Endodermal cell (in vitro differentiated cells): Measurements from ENCODE around the gene TBK1. TPM values are rescaled to one million over a fixed set of nuclear protein-coding genes. Genes with fewer than 3 reads are reported as not detected.

ENCODE experiments used
- DNase-seq: peaks from one replicate; pipeline ENCODE4 v3.0.0-alpha.2; 2017
- H3K27ac ChIP-seq: 2 replicates; pipeline ENCODE4 v1.5.1; 2013; ENCODE audit warnings: mild to moderate bottlenecking, low read depth, low read length, moderate library complexity
- H3K27me3 ChIP-seq: 2 replicates; pipeline ENCODE4 v1.6.1; 2013; ENCODE audit warnings: mild to moderate bottlenecking, low read length, moderate library complexity; ENCODE audit not compliant: insufficient read depth, control insufficient read depth, poor library complexity, severe bottlenecking
- H3K36me3 ChIP-seq: 2 replicates; pipeline ENCODE4 v1.7.0; 2013; ENCODE audit warnings: mild to moderate bottlenecking, low read length, moderate library complexity; ENCODE audit not compliant: control insufficient read depth, insufficient read depth
- H3K4me1 ChIP-seq: one replicate; pipeline ENCODE4 v1.7.0; 2013; ENCODE audit warnings: low read length; ENCODE audit not compliant: control insufficient read depth, insufficient read depth
- H3K4me3 ChIP-seq: 2 replicates; pipeline ENCODE4 v1.5.1; 2013; ENCODE audit warnings: mild to moderate bottlenecking, low read length, moderate library complexity
- H3K9ac ChIP-seq: 2 replicates; pipeline ENCODE4 v1.6.1; 2013; ENCODE audit warnings: mild to moderate bottlenecking, low read length, moderate library complexity; ENCODE audit not compliant: poor library complexity, severe bottlenecking; ENCODE audit errors: extremely low read depth
- H3K9me3 ChIP-seq: 2 replicates; pipeline ENCODE4 v1.6.1; 2013; ENCODE audit warnings: mild to moderate bottlenecking, low read length, moderate library complexity; ENCODE audit not compliant: control insufficient read depth
- H3K27ac Mint-ChIP-seq: 2 replicates; pipeline ENCODE4 v1.8.0; 2020; ENCODE audit warnings: mixed read lengths
- H3K27me3 Mint-ChIP-seq: 2 replicates; pipeline ENCODE4 v1.8.0; 2021; ENCODE audit warnings: mild to moderate bottlenecking, mixed read lengths; ENCODE audit not compliant: insufficient read depth
- H3K36me3 Mint-ChIP-seq: 2 replicates; pipeline ENCODE4 v1.8.0; 2020; ENCODE audit warnings: low read depth, mixed read lengths
- H3K4me1 Mint-ChIP-seq: 2 replicates; pipeline ENCODE4 v1.8.0; 2020; ENCODE audit warnings: mixed read lengths
- H3K4me3 Mint-ChIP-seq: 2 replicates; pipeline ENCODE4 v1.8.0; 2020; ENCODE audit warnings: mild to moderate bottlenecking, moderate library complexity, mixed read lengths
- H3K9me3 Mint-ChIP-seq: 2 replicates; pipeline ENCODE4 v1.8.0; 2020; ENCODE audit warnings: mild to moderate bottlenecking, mixed read lengths
- WGBS, 2 experiments: methylation state at CpG; one replicate each; pipeline versions ENCODE4 v1.1.5 to v1.1.7; 2013; ENCODE audit warnings: missing lambda C conversion rate in 2 of 2, mixed read lengths in 1 of 2; ENCODE audit not compliant: insufficient coverage in 1 of 2, insufficient read length in 1 of 2; 5-methylcytosine and 5-hydroxymethylcytosine counted together
- total RNA-seq, 2 donors: library from RNA; stranded (reverse); fragmentation: NEBNext Ultra II Directional in 1 of 2; extraction: Animal tissue kit (Norgen Biotek cat#: 25700) in 1 of 2; gene quantifications; 2 replicates in 1 of 2; 3 replicates in 1 of 2; pipeline ENCODE4 v1.2.1, GENCODE V29; 2021
- TF ChIP-seq, protein P1 (sequence below): fragments of 200-600 bp; sonication (generic); conservative IDR thresholded peaks from 2 replicates; pipeline ENCODE4 v1.5.0; 2021; ENCODE audit warnings: antibody characterized with exemption, mild to moderate bottlenecking

Gene TBK1
- total RNA-seq, 2 donors from 2014 or later: 23.9 to 25.1 TPM

DNA sequence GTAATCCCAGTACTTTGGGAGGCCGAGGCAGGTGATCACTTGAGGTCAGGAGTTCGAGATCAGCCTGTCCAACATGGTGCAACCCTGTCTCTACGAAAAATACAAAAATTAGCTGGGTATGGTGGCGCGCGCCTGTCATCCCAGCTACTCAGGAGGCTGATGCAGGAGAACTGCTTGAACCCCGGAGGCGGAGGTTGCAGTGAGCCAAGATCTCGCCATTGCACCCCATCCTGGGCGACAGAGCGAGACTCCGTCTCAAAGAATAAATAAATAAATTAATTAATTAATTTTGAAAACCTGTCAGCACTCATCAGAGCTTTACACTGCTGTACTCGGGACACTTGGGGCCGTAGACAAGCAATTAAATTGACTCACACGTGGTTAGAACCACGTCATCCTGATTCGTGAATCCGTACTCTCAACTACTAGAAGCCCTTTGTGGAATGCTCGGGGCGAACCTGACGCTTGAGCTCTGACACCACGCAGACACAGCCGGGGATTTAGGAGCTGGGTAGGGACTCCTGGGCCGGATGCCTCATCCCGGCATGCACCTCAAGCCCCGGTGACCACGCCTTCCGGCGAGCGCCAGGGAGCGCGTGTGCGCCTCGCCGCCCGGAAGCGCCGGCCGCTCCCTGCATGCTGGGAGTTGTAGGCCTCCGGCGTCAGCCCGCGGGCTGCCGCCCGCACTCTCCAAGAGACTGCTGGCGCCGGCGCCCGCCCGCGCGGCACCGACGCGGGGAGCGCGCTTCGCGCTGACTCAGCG lies 48.0 kb upstream of the TBK1 start, which contains the start of gene XPOT:
Gene XPOT (plus strand): TSS at position 686 of the 763 bp plus-strand sequence. CDS start 5,644 bp downstream, outside the sequence.
- Histone ChIP-seq H3K4me3 (peak within 1 kb of the TSS; percentile 99), H3K9ac (peak within 1 kb of the TSS; percentile 93), H3K27me3 (no peaks in the 10 kb centered on the region), H3K36me3 (peaks cover 2% of the 10 kb centered on the region), H3K27ac (peak within 1 kb of the TSS; percentile 98), H3K4me1 (no peaks in the 10 kb centered on the region), H3K9me3 (no peaks in the 10 kb centered on the region)
- H3K9me3 Mint-ChIP-seq: no peaks in the 10 kb centered on the region
- peaks cover under 1% of the 10 kb centered on the region for H3K36me3 Mint-ChIP-seq
- TF ChIP-seq, protein P1, sequence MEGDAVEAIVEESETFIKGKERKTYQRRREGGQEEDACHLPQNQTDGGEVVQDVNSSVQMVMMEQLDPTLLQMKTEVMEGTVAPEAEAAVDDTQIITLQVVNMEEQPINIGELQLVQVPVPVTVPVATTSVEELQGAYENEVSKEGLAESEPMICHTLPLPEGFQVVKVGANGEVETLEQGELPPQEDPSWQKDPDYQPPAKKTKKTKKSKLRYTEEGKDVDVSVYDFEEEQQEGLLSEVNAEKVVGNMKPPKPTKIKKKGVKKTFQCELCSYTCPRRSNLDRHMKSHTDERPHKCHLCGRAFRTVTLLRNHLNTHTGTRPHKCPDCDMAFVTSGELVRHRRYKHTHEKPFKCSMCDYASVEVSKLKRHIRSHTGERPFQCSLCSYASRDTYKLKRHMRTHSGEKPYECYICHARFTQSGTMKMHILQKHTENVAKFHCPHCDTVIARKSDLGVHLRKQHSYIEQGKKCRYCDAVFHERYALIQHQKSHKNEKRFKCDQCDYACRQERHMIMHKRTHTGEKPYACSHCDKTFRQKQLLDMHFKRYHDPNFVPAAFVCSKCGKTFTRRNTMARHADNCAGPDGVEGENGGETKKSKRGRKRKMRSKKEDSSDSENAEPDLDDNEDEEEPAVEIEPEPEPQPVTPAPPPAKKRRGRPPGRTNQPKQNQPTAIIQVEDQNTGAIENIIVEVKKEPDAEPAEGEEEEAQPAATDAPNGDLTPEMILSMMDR: no peak
- H3K27me3 Mint-ChIP-seq: no peaks in the 10 kb centered on the region
- H3K27ac Mint-ChIP-seq: peak within 1 kb of the TSS; percentile 99
- peak; percentile 99 for DNase-seq
- peaks cover 15% of the 10 kb centered on the region for H3K4me1 Mint-ChIP-seq
- H3K4me3 Mint-ChIP-seq: peak within 1 kb of the TSS; percentile 92
- 16 to 47% methylated on average over 19 to 59 of the region's 60 CpGs for WGBS, 2 experiments

DNA sequence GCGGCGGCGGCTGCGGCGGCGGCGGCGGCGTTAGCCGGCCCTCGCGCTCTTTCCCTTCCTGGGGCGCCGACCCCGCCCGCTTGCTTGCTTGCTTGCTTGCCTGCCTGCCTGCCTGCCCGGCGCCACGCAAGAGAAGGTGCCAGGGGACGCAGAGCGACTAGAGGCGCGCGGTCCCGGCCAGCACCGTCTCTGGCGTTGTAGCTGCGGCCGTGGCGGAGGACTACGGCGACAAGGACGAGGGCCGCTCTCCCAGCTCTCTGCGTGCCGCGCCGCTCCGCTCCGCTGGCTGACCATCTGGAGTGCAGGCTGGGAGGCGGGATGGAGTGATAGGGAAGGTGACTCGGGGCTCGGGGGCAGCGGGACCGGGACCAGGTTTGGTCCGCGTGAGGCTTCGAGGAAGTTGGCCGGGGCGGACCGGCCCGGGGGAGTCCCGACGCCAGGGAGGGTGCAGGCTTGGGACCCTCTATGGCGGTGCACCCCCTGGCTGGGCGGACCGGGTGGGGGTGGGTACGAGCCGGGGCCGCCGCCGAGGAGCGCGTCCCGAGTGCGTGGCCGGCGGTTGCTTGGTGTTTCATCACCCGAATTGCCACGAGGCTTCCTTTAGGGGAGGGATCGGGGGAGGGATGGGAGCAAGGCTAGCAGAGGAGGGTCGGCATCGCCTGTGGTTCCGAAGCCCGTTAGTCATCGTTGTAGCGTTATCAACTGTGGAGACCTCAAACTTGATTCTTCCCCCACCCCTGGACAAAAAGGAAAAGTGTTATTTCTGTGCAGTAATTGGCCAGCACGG lies 47.3 kb upstream of the TBK1 start:
- peaks cover 3% of the 10 kb centered on the region for H3K36me3 Mint-ChIP-seq
- H3K27me3 Mint-ChIP-seq: no peaks in the 10 kb centered on the region
- peak overlapping the region; percentile 92 for H3K4me3 Mint-ChIP-seq
- 0% methylated on average over 7 to 78 of the region's 78 CpGs for WGBS, 2 experiments
- TF ChIP-seq, protein P1: no peak
- H3K36me3 ChIP-seq: peaks cover 6% of the 10 kb centered on the region
- peak overlapping the region; percentile 93 for H3K9ac ChIP-seq
- H3K9me3 Mint-ChIP-seq: no peaks in the 10 kb centered on the region
- peak overlapping the region; percentile 99 for H3K4me3 ChIP-seq
- peak overlapping the region; percentile 98 for H3K27ac ChIP-seq
- no peak for DNase-seq
- H3K4me1 ChIP-seq: no peaks in the 10 kb centered on the region
- no peaks in the 10 kb centered on the region for H3K9me3 ChIP-seq
- peaks cover 15% of the 10 kb centered on the region for H3K4me1 Mint-ChIP-seq
- peak overlapping the region; percentile 99 for H3K27ac Mint-ChIP-seq
- H3K27me3 ChIP-seq: no peaks in the 10 kb centered on the region

DNA sequence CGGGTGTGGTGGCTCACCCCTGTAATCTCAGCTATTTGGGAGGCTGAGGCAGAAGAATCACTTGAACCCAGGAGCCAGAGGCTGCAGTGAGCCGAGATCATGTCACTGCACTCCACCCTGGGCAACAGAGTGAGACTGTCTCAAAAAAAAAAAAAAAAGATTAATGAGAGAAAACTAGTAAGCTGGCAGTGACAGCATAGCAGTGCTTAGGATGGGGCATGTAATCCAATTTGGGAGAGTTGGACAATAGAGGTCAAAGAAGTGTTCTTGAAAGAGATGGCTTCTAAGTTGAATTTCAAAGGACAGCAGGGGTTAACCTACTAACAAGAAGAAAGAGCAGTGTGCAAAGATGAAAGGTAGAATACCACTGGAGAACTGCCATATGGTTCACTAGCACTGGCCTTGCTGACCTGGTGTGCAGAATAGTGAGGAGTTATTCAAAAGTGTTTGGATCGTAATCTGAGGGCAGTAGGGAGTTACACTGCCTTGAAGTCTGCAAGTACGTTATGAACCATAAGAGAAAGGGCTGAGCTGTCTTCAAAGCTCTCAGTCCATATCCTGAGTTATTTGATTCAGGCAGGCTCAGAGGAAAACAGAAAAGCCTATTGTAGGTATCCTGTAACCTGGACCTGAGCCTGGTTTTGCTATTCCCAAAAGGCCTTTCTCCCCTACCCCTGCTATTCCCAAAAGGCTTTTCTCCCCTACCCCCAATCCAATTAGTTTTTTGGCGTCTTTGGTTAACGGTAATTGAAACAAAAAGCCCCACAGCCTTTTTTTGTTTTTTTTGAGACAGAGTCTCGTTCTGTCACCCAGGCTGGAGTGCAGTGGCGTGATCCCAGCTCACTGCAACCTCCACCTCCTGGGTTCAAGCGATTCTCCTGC lies 44.3 kb upstream of the TBK1 start:
- H3K4me3 Mint-ChIP-seq: no peak overlapping the region
- H3K36me3 Mint-ChIP-seq: peaks cover 27% of the 10 kb centered on the region
- no peaks in the 10 kb centered on the region for H3K9me3 ChIP-seq
- 88 to 89% methylated on average over 6 to 9 of the region's 9 CpGs for WGBS, 2 experiments
- no peaks in the 10 kb centered on the region for H3K27me3 Mint-ChIP-seq
- no peak for DNase-seq
- H3K27ac ChIP-seq: peak overlapping the region; percentile 40
- peaks cover 33% of the 10 kb centered on the region for H3K36me3 ChIP-seq
- H3K4me1 ChIP-seq: no peaks in the 10 kb centered on the region
- no peak overlapping the region for H3K4me3 ChIP-seq
- H3K9me3 Mint-ChIP-seq: no peaks in the 10 kb centered on the region
- H3K4me1 Mint-ChIP-seq: peaks cover 11% of the 10 kb centered on the region
- H3K27me3 ChIP-seq: no peaks in the 10 kb centered on the region
- TF ChIP-seq, protein P1: no peak
- no peak overlapping the region for H3K27ac Mint-ChIP-seq
- H3K9ac ChIP-seq: no peak overlapping the region
